ENCODE measurements around the gene NDUFA12.

DNA sequence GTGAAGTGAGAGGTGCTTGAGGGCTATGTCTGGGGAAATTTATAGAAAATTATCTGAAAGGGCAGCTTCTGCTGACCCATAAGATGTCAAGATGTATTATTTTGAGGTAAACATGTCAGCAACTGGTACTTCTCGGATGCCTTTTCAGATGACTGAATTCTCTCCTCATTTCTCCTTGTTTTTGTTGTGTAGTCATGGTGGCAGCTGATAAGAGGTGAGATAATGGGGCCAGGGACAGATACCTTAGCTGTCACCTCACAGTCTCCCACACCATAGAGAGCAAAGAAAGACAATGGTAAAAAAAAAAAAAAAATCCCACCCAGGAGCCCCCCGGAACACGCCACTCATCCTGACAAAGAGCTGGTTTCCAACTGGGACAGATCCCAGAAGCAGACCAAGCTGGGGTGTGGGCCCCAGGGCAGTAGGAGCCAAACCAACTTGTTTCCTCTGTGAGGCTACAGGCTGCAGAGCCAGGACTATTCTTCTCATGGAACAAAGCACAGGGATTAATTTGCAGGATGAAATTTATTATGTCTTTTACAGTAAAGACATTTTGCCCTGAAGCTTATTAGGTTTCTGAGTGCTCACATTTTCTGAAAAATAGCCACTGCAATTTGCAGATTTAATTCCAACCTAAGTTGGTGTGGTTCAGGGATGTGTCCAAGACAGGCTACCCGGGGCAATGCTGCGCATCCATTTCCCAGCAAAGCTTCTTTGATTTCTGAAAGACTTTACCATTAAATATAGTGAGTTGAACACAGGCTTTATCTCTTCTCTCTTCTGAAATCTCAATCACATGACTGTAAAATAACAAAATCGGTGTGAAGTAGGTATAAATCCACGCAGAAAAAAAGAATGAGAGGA, 52.2 kb downstream of the NDUFA12 start:
- TF ChIP-seq CTCF (conservative IDR thresholded peaks at IDR 0.05; ENCODE audit: low read length) (no peak), EZH2phosphoT487 (IDR thresholded peaks at IDR 0.05; ENCODE audit: borderline replicate concordance) (no peak)
